ENCODE data around the gene BOD1L1.

Gene BOD1L1

DNA sequence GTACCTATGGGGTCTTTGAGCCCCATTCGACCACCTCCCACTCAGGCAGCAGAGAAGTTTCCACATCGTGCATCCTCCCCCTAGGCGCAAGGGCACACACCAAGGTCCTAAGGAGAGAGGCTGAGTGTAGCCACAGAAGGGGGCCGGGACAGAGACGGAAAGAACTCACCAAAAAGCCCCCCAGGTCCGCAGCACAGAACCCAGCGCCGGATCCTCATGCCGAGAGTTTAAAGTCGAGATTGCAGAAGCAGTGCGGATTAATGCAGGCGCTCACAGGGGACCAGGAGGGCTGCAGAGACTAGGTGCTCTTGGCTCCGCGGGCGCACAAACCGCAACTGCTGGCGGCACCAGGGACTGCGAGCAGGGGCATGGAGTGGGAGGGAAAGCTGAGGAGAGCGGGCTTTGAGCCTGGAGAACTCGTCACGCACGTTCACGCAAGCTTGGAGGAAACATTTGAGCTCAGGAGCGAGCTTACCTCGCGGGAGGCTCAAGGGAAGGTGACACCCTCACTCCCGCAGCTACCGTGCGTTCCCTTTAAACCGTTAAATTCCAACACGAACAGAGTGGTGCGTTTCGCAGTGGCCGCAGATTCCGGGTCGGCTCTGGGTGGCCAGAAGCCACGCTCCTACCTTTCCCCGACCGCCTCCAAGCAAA lies 91.7 kb downstream of the BOD1L1 start:
- DNase-seq (ENCODE audit: low read depth): no peak
- no peak overlapping the region for H3K4me3 ChIP-seq (replicated peaks; ENCODE audit: low read depth, low read length)
- TF ChIP-seq, protein P1, sequence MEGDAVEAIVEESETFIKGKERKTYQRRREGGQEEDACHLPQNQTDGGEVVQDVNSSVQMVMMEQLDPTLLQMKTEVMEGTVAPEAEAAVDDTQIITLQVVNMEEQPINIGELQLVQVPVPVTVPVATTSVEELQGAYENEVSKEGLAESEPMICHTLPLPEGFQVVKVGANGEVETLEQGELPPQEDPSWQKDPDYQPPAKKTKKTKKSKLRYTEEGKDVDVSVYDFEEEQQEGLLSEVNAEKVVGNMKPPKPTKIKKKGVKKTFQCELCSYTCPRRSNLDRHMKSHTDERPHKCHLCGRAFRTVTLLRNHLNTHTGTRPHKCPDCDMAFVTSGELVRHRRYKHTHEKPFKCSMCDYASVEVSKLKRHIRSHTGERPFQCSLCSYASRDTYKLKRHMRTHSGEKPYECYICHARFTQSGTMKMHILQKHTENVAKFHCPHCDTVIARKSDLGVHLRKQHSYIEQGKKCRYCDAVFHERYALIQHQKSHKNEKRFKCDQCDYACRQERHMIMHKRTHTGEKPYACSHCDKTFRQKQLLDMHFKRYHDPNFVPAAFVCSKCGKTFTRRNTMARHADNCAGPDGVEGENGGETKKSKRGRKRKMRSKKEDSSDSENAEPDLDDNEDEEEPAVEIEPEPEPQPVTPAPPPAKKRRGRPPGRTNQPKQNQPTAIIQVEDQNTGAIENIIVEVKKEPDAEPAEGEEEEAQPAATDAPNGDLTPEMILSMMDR (IDR thresholded peaks at IDR 0.05; ENCODE audit: low read length, missing control alignments): no peak

DNA sequence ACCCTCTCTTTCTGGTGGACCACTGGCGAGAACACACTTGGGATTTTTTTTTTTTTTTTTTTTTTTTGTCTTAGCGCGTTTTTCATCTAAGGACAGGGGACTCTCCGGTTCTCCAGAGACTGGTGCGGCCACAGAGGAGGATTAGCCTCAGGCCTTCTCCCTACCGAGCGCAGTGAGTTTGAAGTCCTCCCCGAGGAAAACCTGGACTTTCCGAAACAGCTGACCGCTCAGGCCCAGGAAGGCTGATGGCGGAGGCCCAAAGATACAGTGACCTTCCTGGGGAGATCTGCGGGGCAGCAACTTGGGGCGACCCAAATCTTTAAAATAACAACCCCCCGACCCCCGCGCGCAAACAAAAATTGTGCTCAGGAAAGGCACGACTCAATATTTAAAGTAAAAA lies 92.4 kb downstream of the BOD1L1 start:
- TF ChIP-seq, protein P1 (IDR thresholded peaks at IDR 0.05; ENCODE audit: low read length, missing control alignments): no peak
- DNase-seq (ENCODE audit: low read depth): no peak
- H3K4me3 ChIP-seq (replicated peaks; ENCODE audit: low read depth, low read length): no peak overlapping the region

DNA sequence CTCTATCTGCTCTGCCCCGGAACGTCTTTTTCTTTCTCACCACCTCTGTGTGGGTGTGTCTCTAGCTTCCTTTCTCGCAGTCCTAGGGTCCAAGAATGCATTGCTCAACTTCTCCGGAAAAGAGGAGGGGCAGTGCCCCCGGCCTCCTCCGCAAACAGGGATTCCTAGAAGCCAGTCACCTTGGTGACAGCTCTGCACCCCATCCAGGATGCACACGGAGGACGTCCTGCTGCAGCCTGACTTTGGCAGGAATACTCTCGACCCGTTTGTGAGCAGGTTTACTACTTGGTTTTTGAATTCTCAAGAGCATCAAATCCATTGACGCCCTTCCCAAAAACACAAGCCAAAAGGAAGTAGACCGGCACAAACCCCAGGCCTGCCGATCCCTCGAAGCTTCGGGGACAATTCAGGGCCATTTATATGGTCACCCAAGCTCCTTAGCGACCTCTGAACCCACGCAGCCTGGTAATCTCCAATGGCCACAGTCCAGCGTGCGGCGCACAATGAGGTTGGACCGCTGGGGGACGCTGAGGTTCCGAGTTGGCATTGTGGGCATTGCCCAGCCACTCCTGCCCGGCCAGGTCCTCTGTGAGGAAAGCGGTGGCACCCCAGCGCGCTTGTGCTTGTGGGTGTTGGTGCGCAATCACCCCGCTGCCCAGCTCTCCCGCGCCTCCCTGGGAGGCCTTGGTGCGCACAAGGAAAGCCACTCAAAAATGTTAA lies 93.0 kb downstream of the BOD1L1 start:
- no peak for DNase-seq (ENCODE audit: low read depth)
- H3K4me3 ChIP-seq (replicated peaks; ENCODE audit: low read depth, low read length): no peak overlapping the region
- TF ChIP-seq, protein P1 (IDR thresholded peaks at IDR 0.05; ENCODE audit: low read length, missing control alignments): no peak

DNA sequence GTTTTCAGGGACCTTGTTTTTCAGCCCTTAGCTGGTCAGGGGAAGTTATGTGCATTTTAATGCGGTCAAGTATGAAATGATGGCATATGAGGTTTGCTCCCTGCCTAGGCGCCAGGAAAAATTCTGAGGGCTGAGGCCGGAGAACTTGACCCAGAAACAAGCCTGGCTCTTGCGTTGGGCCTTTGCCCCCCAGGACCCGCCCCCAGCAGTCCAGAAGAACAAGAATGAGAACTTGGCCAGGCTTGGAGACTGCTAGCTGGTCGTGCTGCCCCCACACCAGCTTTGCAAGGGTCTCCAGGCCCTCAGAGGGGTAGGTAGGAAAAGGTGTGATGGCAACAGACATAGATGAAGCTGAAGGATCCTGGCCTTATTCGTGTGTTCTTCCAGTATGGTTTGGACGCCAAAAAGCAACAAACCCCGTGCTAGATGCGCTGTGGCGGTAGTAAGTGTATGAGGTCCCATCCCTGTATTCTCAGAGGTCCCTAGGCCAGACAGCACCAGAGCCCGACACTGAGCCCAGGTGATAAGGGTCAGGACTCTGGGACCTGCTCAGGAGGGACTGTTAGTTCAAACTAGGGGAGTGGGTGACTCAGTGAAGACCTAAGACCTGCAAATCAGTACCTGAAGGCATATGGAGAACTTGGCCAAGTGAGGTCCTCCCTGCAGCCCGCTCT lies 93.7 kb downstream of the BOD1L1 start:
- no peak overlapping the region for H3K4me3 ChIP-seq (replicated peaks; ENCODE audit: low read depth, low read length)
- TF ChIP-seq, protein P1 (IDR thresholded peaks at IDR 0.05; ENCODE audit: low read length, missing control alignments): no peak
- DNase-seq (ENCODE audit: low read depth): no peak

DNA sequence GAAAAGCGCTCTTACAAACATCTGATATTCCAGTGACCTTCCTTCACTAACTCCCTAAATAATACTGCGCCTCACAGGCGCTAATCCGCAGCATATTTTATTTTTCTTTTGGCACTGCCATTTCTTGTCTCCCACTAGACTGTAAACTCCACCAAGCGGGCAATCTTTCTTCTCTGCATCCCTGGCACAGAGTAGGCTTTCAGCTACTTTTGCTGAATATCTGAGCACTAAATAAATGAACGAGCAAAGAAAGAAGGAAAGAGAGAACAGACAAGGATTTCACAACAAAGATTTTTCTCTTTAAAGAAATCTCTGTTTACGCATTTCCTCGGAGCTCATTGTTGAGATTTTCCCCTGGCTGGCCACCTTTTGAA lies 95.9 kb downstream of the BOD1L1 start:
- H3K4me3 ChIP-seq (replicated peaks; ENCODE audit: low read depth, low read length): no peak overlapping the region
- TF ChIP-seq, protein P1 (IDR thresholded peaks at IDR 0.05; ENCODE audit: low read length, missing control alignments): no peak
- no peak for DNase-seq (ENCODE audit: low read depth)

DNA sequence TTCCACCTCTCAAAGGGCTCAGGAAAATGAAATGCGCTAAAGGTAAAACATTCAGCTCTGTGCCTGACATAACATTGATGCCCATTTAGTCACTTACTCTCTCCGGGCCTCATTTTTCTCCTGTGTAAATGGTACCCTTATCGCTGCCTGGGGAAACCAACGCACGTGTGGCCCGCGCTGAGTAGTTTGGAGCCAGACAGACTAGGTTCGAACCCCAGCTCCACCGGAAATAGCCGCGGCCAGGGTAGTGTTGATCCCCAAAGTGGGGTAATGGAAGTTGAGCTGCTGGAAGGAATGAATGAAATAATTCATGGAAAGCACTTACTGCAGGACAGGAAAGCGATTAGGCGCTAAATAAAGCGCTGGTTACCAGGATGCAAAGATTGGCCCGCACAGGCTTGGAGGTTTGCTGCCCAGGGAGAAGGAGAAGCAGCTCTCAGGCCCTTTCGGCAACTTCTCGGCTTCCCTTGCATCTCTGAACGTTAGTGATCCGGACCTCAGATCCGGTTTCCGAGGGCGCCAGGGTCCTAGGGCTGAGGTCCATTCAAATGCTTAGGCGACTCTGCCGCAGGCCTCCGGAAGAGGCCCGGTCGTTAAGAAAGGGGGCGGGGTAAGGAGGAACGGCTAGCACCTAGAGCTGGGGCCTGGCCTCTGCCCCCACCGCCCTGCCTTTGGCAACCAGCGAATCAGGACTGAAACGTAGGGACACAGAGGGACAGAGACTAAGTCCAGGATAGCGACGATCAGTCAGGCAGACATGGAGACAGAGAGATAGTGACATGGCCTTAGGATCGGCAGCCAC lies 96.5 kb downstream of the BOD1L1 start:
- DNase-seq (ENCODE audit: low read depth): no peak
- no peak overlapping the region for H3K4me3 ChIP-seq (replicated peaks; ENCODE audit: low read depth, low read length)
- TF ChIP-seq, protein P1 (IDR thresholded peaks at IDR 0.05; ENCODE audit: low read length, missing control alignments): no peak

All from fibroblast of pulmonary artery (primary cell).